CD4-positive, alpha-beta T cell treated with Interleukin-1 beta for 1 hour (primary cell): ENCODE results near the gene CT83.

Experiments used
- DNase-seq, 2 donors: peaks; one replicate each; pipeline ENCODE4 v3.0.0-alpha.2; 2020 to 2022

Gene CT83, protein sequence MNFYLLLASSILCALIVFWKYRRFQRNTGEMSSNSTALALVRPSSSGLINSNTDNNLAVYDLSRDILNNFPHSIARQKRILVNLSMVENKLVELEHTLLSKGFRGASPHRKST

DNA sequence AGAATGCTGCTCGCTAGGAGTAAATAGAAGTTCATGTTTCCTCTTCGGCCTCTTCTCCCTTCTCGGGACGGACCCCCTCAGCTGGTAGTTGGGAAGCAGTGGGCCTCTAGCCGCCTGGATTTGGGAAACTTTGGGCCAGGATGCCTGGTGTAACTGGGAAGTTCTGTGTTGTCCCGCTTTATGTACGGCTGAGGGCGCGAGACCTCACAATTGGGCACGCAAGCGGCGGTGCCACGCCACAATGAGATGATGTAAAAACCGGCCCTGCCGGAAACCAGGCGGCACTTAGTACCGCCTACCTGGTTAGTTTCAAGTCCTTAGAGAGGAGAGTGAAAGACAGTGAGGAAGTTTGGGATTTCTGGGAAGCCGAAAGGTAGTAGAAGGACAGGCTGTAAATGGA lies at the start of gene CT83:
TSS of gene CT83 (minus strand) at position 155 of the 400 bp plus-strand sequence. CDS start at position 35, 120 bp downstream.
- DNase-seq: no peak

DNA sequence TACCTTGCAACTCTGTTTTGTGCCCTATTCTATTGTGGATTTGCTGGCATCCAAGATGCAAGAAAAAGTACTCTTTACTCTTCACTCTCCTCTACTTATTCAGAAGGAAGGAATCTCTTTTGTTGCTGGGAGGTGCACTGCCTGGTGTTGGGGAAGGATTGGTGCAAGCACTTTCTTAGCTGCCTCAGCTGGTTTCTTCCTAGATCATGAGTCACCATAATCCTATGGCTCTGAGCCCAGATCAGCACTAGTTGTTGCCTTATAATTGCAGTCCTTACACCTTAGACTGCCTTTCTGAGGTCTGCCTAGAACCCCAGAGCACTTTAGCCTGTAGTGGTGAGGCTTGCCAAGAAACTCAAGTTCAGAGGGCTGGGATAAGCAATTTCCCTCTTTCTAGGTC lies 37.0 kb upstream of the CT83 start:
- no peak for DNase-seq

DNA sequence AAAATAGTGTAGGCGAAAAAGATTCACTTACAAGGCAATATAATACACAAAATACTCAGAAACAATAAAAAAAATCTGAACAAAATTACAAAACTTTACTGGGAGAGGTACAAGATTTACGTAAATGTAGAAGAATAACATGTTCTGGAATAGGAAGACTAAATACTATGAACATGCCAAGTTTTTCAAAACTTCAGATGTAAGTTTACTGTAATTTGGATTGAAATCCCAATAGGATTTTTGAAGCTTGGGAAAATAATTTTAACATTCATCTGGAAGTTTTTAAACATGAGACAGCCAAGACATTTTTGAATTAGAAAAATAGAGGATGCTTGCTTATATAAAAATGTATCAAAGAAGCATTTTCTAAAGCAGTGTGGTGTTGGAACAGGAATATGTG lies 30.5 kb upstream of the CT83 start:
- no peak for DNase-seq

DNA sequence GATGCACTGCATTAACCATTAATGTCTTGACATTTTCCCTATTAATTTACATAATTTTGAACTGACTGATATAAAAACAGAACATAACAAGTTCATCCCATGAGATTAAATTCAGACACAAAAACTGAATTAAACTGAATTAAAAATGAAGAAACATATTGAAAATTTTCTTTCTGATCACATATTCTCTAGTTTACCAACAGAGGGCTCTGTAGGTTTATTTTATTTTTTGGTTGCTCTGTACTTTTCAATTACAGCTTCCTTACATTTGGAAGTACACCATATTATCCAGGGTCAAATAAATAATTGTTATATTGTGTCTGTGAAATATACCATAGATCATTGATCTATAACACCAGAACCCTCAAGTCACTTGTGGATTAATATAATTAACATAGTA lies 27.3 kb upstream of the CT83 start:
- no peak for DNase-seq

DNA sequence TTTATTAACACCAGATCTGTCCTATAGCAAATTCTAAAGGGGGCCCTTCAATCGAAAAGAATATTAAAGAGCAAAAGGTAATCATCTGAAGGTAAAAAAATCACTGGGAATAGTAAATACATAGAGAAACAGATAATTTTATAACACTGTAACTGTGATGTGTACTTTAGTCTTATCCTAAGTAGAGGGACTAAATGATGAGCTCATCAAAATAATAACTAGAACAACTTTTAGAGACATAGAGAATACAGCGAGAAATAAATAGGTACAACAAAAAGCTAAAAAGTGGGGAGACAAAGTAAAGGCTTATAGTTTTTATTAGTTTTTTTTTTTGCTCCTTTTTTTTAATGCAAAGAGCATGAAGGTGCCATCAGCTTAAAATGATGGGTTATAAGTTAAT lies 17.3 kb upstream of the CT83 start:
- DNase-seq: no peak

DNA sequence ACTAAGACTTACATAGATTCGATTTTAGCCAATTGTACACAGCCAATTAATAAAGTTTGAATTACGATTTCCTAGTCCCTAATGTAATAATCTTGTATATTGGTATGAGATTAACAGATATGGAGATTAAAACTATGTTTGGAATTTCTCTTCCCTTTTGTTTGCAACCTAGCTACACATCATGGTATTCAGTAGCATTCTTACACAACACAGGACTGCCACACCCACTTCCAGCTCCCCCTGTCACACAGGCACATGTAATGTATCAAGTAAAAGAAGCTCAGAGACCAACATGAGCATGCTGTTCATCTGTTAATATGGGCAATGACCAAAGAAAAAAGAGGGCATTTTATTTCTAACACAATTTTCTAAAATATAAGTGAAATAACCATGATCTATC lies 13.6 kb downstream of the CT83 start:
- no peak for DNase-seq

DNA sequence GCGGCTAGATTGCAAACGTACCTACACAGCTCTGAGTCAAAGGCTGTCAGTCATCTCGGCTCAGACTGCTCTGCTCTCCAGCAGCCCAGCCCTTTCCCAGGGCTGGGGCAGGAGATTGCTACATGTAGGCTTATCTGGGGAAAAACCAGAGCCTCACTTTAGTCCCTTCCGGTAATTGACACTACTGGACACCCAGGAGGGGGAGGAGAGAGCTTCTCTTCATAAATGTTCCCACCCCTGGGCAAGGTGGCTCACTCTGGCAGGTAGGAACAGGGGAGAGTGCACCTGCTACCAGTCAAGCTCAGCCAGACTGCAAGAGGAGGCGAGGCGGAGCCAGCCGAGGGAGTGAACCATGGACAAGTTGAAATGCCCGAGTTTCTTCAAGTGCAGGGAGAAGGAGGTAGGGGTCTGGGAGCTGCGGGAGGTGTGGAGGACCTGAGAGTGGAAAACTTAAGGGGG lies 26.4 kb downstream of the CT83 start, which contains the start of gene SLC6A14:
TSS of gene SLC6A14 (plus strand) at position 249 of the 459 bp plus-strand sequence. CDS start at position 353, 104 bp downstream.
- DNase-seq: no peak

DNA sequence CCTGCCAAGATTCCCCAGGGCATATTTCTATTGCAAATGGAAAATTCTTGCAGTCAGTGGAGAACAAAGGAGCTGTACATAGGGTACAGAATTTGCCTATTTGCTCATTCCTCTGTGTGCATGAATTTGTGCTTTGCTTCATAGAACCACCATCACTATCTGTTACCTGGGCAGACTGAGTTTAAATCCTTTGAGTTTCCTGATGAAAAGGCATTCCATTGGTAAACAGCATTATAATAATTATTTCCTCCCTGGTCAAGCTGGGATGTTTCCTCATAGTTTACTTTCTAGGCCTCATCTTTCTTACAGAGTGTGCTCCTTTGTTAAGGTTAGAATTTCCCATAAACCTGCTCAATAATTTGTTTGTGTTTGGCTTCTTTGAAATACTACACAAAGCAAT lies 27.2 kb downstream of the CT83 start:
- no peak for DNase-seq

DNA sequence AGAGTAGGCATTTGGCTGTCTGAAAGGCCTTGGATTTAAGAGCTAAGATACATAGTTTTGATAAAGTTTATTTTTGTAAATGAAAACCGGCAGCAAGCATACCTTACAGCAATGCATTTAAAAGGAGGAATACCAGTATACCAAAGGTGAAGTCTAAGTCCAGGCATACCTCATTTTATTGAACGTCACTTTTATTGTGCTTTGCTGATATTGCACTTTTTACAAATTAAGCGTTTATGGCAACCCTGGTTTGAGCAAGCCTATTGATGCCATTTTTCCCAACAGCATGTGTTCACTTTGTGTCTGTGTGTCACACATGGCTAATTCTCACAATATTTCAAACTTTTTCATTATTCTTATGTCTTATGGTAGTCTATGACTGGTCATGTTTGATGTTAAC lies 34.8 kb downstream of the CT83 start:
- DNase-seq: no peak

DNA sequence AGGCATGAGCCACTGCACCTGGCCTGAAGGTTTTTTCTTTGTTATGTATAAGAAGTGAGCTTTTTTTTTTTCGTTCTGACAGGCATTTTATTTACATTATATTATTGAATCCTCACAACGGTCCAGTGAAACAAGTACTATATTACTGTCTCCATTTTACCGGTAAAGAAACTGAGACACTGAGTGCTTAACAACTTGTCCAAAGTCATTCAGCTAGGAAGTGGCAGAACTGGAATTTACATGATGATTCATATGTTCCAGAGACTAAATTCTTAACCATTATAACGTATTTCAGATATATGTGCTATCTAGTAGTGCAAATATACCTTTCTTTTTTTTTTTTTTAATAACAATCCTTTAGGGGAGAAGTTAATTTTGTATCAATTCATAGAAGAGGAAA lies 44.8 kb downstream of the CT83 start:
- no peak for DNase-seq

DNA sequence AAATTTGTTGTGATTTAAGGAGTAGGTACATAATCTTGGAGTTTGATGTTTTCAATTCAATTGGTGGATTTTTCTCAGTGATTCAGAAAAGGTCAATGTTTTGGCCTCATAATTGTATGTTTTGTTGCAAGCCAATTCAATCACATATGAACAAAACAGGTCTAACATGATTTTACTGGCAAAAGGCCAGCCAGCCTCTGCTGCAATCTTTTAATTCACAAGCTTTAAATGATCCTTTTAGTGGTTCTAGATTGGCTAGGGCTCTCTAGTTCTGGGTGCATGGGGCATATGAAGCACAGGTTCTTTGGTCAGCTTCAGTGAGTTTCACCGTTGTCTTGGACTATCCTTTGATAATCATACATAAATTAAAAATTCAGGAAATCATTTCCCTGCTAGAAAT lies 45.6 kb downstream of the CT83 start:
- no peak for DNase-seq

DNA sequence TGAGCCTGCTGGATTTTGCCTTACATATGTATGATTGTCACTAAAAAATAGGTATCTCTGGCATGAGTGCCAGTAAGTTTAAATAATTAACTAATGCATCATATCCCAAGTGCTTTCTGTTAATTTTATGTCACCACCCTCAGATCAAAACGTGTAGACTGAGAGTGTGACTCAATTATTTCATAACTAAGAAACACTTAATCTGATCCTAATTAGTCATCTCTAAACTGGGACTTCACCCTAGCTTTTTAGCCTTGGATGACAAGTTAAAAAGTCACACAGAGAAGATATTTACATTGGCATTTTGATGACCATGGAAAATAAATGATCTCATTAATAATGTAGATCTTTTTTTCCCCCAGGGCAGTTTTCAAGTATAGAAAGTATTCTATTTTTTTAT lies 49.5 kb downstream of the CT83 start:
- no peak for DNase-seq
